Stimulated activated CD8-positive, alpha-beta memory T cell treated with anti-CD3 and anti-CD28 coated beads, Interleukin-2, amount 100 ng/mL, for 48 hours (primary cell): ENCODE measurements around the gene KCNH1.
"Not testable (repeated sequence)": the region's sequence is repeated elsewhere in the genome, so short reads cannot be mapped to it uniquely, and the experiment has no call there.

ENCODE experiments used
- DNase-seq, 2 donors: peaks; one replicate each; pipeline ENCODE4 v3.0.0-alpha.2; 2020; ENCODE audit warnings: low read depth in 2 of 2

Gene KCNH1

DNA sequence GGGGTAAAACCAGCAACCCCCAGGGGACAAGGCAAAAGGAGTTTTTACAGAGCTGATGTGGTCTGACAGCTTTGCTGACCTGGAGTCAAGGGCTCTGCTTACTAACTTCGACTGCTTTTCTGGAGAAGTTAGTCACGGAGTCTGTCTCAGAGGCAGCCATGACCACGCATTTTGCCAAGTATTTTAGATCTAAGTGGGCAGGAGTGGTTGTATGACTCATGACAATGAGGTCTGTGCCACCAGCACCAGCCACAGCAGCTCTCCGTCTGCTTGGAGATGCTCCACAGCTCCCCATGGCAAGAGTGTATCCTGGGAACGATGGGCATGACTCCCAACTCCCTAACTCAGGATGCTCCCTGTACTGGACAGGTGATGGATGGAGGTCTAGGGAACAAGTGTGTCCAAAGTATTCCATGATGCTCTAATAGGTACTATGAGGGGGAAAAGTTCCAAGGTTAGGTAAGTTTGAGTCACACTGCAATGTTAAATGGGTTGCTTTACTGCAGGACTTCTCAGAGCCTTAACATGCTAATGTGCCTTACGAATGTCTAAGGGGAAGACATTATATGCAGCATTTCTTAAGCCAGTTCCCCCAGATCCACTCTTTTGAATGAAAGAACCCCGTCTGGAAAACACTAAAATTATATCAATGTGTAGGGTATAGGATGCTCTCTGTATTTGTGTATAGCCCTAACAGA lies 446.2 kb downstream of the KCNH1 start:
- no peak for DNase-seq

DNA sequence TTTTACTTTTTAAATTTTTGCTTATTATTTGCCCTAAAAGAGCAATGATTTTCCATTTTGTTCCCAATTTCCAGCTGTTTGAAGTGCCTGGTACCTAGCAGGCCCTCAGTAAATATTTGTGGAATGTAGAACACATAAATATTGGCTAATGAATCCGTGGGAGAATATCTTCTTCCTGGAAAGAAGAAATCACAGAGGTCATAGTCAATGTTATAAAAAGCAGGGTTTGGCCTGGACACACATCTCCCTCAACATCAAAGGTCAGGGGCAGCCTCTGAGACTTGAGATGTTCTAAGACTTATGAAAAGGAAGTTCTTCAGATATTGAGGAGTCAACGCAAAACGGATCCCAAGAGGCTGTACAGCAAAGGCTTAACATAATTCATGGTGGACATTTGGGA lies 447.1 kb downstream of the KCNH1 start:
- DNase-seq: no peak

DNA sequence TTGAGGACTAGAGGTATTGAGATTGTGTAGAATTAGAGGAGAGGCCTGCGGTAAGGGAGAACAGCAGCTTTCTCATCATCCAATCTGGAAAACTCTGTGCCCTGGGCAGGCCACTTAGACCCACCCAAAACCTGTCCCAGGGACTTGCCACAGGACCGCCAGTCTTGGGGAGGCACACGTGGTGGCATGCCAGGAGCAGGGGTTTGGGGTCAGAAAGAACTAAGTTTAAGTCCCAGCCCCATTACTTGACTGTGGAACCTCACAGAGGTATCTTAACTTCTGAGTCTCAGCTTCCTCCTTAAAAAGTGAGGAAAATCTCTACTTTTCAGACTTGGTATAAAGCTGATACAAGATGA lies 448.7 kb downstream of the KCNH1 start:
- no peak for DNase-seq

DNA sequence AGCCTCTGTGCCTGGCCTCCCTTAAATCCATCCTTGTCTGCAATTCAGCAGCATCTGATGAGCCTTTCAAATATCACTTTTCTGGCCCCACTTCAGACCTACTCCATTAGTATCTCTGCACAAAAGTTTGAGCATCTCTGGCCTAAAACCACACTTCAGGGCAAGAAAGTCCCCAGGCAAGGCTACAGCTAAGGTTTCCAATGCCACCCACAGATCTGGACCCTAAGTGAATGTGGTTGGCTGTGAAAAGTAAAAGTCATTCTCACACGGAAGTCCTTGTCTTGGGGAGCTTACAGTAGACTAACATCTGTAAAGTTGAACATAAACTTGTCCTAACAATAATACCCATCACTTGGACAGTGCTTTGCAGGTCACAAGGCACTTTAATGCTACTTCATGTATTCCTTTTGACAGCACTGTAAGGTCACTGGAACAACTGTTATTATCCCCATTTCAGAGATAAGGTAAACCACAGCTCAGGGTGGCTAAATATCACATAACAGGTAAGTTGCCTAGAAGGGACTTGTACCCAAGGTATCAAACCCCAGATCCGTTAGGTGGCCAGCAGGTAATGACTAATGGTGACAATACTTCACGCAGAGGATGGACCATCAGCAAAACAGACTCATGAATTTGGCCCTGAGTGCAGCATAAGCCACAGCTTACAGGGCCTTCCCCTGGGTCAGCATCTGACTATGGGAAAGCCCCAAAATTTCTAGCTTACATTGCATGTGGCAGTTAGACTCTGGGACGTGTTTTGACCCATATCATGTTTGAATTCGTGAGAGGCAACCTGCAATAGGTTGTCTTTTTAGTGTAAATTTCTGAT lies 449.3 kb downstream of the KCNH1 start:
- DNase-seq: no peak

DNA sequence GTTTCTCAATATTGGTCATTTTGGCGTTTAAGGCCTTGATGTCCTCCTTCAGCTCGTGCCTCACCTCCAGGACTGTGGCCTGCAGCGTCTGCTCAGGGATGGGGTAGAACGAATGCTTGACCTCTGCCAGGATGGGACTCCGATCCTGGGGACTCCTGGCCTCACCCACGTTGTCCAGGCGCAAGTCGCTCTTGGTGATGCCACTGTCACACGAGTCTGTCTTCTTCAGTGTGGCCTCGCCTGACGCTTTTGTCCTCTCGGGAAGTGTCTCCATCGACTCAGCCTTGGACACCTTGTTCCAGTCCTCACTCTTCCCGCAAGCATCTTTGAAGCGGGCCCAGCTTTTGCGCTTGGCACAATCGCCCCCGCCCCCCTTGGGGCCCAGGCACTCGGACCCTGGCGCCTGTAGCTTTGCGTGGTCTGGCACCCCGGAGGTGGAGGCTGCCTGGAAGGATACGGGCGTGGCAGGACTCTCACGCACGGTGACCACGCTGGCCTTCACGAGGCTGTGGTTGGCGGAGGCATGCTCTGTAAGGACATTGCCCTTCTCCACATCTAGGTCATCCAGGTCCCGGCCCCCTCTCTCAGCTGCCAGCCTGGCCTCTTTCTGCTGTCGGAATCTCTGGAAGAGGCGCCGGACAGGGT lies 450.4 kb downstream of the KCNH1 start:
- DNase-seq: no peak

DNA sequence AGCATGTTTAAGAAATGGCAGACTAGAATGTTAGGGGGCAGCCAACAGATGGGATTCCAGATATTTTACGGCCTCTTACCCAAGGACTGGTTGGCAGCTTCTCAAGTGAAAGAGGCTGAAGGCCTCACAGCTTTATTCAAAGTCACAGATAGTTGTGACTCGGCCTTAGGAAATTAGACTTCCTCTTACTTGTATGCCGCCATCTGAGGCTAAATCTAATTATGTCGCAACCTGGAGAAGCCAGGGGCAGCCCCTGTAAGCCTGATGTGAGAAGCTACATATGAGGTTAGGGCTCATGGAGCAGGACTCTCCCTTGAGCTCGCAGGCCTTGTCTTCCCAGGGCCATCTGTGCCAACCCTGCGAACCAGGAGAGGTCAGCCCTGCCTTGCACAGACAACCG lies 452.8 kb downstream of the KCNH1 start:
- DNase-seq: no peak

DNA sequence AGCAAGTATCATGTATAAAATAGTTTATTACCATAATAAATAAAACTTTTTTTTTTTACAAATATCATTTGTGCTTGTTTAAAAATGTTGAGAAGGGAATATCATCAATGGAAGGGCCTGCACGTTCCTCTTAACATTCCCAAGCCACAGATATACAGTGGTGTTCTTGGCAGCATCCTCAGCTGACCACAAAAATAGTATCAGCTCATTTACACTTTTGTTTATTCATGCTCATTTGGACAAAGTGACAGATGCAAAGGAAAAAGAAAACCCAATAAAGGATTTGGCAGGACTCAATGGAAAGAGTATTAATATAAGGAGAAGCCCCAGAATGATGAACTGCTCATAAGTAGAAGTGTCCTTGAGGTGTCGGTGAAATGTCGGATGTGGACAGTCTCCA lies 455.6 kb downstream of the KCNH1 start:
- DNase-seq: no peak

DNA sequence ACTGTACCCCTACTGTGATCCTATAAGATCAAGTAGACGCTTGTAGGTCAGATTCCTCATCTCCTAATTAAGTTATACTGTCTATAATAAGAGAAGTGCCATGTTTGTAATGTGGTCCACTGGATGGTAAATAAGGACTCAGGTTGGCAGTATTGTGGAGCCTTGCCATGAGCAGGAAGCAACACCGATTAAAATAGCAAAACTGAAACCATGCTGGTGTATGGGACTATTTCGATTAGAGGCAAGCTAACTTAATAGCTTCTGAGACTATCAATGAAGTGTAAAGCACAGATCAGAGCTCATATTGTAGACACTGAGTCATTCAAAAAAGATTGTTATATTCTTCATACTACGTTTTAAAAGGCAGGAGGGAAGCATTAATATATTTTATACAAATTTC lies 456.4 kb downstream of the KCNH1 start:
- no peak for DNase-seq

DNA sequence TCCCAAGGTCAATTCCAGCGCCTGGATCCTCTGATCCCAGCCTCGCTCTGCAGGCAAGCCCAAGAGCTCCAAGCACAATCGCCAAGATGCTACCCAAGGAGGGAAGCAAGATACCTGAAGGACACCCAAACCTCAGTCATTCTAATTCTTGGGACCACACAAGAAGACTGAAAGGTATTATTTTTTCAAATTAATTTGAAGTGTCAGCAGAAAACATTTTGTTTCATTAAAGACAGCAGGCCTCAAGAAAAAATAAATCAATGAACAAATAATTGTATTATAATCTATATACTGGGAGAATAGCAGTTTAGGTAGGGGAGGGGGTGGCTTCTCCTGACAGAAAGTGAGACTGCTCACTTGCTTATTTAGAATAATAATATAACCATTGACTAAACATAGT lies 457.4 kb downstream of the KCNH1 start:
- no peak for DNase-seq

DNA sequence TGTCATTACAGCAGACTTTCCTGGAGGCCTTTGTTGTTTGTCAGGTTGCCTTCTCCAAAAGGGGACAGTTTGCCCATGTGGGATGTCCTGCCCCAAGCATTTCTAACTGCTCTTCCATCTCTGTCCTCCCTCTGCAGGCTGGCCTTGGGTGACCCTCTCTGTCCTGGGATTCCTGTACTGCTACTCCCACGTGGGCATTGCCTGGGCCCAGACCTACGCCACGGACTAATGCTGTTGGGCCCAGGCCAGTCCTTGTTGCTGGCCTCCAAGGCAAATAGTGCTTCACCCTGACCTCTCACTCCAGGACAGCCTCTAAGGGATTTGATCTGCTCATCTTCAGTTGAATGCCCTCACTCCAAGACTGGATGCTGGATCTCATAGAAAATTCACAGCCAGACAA lies 459.8 kb downstream of the KCNH1 start:
- no peak for DNase-seq

DNA sequence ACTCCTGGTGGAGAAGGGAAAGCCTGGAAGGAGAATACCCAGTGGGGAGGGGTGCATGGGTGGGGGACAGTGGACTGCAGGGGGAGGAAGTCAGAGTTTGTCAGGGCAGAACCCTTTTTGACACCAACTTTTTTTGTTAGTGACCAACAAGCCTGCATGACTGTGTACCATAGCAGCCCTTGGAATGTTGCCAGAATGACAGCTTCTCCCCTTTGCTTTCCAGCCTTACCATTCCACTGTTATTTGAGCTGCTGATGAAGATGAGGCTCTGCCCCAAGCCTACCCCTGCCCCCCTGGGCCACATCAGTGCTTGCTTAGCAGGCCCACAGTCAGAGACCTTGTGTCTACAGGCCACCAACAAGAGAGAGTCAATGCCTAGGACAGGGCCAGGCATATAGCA lies 464.0 kb downstream of the KCNH1 start:
- DNase-seq: no peak

DNA sequence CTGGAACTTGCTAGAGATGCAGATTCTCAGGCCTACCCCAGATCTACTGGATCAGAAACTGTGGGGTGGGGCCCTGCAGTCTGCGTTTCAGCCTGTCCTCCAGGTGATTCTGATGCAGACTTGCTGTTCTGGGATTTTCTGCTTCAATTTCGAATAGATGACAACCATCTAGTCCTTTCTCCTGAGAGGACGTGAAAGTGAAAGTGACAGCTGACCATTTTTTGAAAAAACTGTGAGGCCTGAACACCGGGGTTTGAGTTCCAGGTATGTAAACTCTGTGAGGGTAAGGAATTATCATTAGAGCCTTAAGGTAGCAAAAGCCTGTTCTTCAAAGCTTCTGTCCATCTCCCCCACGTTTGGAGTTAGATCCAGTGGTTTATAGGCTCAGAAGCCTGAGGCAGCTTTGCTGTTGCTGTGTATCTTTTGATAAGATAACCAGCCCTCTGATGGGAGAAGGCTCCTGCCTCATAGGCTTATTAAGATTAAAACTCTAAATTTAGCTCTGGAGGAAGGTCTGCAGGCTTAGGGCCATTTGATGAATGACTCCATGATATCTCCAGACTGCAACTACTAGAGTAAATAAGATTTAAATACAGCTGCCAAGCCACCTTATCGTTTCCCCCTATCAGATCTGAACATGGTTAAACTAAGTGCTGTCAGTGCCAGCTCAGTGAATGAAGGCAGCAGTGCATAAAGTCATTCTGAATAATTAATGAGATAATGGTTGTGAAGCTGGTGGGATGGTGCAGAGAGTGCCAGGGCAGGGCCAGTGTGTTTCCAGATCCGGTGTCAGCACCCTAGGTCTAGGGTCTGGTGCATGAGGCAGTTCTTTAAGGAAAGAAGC lies 470.0 kb downstream of the KCNH1 start:
- no peak for DNase-seq

DNA sequence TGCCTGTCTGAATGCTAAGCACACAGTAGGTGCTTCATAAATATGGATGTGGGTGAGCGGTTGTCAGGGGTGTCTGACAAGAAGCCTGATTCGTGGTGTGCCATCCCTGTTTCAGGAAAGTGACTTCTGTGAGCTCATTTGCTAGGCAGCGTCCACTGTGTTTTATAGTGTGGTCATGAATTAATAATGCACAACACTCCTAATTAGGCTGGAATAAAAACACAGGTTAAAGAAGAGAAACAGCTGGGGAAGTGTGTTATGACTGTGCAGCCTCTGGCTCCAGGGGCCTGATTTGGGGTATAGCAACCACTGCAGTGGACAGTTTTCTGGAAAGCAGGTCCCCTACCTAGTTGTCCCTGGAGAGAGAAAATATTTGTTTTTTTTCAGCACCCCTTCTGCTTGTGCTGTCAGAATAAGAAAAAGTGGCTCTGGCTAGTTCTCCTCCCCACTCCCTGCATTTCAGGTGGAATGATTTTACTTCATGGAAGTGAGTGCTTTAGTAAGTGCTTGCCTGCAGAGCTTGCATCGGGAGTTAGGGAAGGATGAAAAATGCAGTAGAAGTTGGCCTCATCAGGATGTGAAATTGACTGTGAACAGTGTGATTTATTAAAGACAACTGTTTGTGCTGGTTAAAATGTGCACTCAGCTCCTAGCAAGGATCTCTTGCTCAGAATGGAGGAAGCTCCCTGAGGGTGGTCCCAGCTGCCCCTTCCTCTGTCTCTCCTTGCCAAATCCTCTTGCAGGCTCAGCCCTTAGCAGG lies 471.5 kb downstream of the KCNH1 start:
- DNase-seq: no peak

DNA sequence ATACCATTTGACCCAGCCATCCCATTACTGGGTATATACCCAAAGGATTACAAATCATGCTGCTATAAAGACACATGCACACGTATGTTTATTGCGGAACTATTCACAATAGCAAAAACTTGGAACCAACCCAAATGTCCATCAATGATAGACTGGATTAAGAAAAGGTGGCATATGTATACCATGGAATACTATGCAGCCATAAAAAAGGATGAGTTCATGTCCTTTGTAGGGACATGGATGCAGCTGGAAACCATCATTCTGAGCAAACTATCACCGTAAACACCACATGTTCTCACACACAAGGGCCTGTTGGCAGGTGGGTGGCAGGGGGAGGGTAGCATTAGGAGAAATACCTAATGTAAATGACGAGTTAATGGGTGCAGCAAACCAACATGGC lies 472.4 kb downstream of the KCNH1 start:
- DNase-seq: not testable (repeated sequence)

DNA sequence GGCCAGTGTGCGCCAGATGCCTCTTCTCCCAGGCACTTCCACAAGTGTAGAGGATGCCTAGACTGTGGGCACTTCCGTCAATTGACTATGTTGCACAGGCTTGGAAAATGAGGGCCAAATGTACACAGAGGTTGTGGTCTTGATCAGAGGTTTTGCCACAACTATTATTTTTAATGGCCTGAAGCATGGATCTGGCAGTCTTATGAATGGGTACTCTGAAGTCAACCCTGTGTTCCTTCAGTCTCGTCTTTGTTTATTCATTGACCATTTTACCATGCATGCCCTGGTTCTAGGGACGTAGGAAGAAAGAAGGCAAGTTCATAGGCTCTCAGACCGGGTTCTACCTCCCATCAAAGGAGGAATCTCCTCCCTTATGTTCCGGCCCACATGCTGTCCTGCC lies 476.1 kb downstream of the KCNH1 start:
- DNase-seq: no peak

DNA sequence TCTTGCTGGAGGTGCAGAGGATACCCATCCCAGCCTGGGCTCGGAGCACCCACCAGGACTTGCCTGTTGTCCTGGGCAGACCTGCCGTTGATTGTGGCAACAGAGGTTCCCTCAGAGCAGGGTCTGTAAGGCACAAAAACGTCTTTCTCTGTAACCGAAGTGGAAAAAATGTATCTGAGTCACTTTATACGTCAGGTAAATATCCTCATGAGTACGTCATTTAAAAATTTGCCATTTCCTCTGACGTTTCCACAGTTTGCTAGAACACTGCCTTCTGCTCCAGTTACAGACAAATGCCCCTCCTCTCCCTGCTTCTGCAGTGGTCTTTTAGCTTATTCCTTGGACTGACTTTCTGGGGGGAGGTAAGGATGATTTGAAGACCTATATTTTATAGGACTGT lies 478.4 kb downstream of the KCNH1 start:
- DNase-seq: no peak

DNA sequence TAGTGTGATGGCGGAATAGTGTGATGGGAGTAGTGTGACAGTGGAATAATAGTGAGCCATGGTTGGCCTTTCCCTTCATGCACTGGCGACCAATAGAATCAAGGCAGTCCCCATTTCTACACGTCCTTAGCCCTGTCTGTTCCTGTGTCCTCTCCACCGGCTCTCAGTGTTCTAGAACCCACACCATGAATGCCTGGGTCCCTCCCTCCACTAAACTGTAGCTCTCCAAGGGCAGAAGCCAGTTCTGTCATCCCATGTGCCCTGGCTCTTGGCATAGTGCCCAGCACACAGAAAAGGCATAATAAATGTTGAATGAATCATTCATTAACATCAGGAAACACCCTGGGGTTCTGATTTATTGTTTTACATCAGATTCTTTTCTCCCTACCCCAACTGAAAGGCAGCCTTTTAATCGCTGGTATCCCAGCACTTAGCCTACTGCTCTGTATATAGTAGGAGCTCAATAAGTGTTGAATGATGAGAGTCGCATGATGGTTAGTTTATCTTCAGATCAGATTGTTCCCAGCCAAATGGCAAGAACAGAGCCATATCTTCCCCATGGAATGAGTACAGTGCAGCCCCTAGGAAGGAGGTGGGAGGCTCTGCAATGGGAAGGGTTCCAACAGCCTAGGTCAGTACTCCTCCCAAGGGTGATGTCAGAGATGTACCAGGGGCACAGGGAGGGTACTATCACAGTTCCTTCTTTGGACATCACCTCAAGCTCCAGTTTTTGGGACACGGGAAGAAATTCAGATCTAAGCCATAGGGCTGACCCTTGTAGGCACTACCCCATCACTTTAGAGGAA lies 479.6 kb downstream of the KCNH1 start:
- DNase-seq: no peak

DNA sequence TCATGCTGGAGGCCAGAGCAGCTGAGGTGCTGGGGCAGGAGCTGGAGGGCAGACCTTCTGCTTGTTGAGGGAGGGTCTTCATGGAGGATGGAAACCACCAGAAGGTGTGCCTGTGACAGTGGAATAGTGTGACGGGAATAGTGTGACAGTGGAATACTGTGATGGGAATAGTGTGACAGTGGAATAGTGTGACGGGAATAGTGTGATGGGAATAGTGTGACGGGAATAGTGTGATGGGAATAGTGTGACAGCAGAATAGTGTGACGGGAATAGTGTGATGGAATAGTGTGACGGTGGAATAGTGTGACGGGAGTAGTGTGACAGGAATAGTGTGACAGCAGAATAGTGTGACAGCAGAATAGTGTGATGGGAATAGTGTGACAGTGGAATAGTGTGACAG lies 480.2 kb downstream of the KCNH1 start:
- DNase-seq: no peak

DNA sequence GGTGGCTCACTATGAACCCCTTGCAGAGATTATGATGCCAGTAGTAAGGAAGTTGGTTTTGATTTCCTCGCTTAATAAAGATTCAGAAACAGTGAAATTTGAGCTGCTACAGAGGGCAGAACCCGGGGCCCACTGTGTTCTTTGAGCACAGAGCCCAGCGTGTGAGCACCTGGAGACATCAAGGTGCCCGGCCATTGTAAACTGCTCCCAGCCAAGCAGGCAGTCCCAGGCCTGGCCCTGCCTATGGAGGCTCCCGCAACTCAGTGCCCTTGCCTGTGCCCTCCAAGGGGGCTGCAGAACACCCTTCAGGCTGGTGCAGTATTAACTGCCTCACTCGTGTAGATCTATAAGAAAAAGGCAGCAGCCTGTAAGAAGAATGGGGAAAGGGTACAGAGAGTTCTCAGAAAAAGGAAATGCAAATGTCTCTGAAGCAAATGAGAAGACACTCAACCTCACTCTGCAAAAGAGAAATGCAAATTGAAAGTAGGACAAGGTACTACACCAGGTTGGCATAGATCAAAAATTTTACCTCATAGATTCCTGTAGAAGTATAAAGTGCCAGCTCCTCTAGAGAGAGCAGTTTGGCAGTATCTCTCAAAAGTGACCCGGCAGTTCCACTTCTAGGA lies 481.5 kb downstream of the KCNH1 start:
- DNase-seq: no peak

DNA sequence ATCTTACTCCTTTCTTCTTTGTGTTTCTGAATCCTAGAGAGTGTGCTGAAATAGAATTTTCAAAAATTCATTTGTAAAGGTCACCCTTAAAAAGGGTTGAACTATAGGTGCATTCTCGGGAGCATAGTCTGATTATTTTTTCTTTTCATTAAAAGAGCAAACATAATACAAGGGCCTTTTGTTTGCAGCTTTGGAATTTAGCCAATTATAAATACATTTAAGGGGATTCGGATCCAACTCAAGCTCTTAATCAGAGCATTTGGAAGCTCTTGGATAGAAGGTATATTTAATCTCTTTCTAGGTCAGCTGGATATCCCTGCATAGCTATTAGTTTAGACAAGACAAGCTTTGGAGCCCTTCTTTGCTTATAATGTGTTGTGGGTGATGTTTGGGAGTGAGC lies 483.5 kb downstream of the KCNH1 start:
- no peak for DNase-seq
